Neural cell (in vitro differentiated cells): Measurements from ENCODE around the gene PEAK3. TPM values are rescaled to one million over a fixed set of nuclear protein-coding genes. Genes with fewer than 3 reads are reported as not detected.

Experiments used
- H2AFZ ChIP-seq: fragments of 200-600, 300-800 bp; sonication (generic), shearing (Covaris generic); 2 replicates; pipeline ENCODE4 v1.6.0; 2014; ENCODE audit warnings: low read depth, mild to moderate bottlenecking, antibody characterized with exemption, low read length, moderate library complexity
- H3F3A ChIP-seq: fragments of 200-600 bp; shearing (Covaris generic); 2 replicates; pipeline ENCODE4 v1.6.1; 2016; ENCODE audit warnings: mild to moderate bottlenecking, moderate library complexity, mixed read lengths, antibody characterized with exemption, low read length; ENCODE audit not compliant: insufficient read depth, poor library complexity, severe bottlenecking
- H3K27ac ChIP-seq: fragments of 200-600, 300-800 bp; sonication (generic), shearing (Covaris generic); 2 replicates; pipeline ENCODE4 v1.5.1; 2014; ENCODE audit warnings: mild to moderate bottlenecking, low read length, moderate library complexity
- H3K27me3 ChIP-seq: fragments of 300-800, 200-600 bp; sonication (generic), shearing (Covaris generic); 2 replicates; pipeline ENCODE4 v1.6.0; 2014; ENCODE audit warnings: mild to moderate bottlenecking, low read depth, low read length, moderate library complexity; ENCODE audit not compliant: insufficient read depth
- H3K36me3 ChIP-seq: fragments of 300-800, 200-600 bp; sonication (generic), shearing (Covaris generic); 2 replicates; pipeline ENCODE4 v1.5.1; 2014; ENCODE audit warnings: mild to moderate bottlenecking, antibody characterized with exemption, low read length, moderate library complexity; ENCODE audit not compliant: insufficient read depth
- H3K4me2 ChIP-seq: fragments of 300-800, 200-600 bp; sonication (generic), shearing (Covaris generic); 2 replicates; pipeline ENCODE4 v1.6.0; 2014; ENCODE audit warnings: mild to moderate bottlenecking, low read length
- H3K4me3 ChIP-seq: fragments of 300-800, 200-600 bp; sonication (generic), shearing (Covaris generic); 2 replicates; pipeline ENCODE4 v1.5.1; 2014; ENCODE audit warnings: mild to moderate bottlenecking, low read length, moderate library complexity
- H3K79me2 ChIP-seq: fragments of 200-600 bp; shearing (Covaris generic); replicated peaks from 2 replicates; pipeline ENCODE4 v1.6.0; 2014; ENCODE audit warnings: mild to moderate bottlenecking, low read length, moderate library complexity; ENCODE audit not compliant: insufficient read depth
- H3K9ac ChIP-seq: fragments of 300-800, 200-600 bp; sonication (generic), shearing (Covaris generic); 2 replicates; pipeline ENCODE4 v1.6.1; 2016; ENCODE audit warnings: mild to moderate bottlenecking, low read length, mixed read lengths
- H3K9me2 ChIP-seq: fragments of 200-600 bp; shearing (Covaris generic); 2 replicates; pipeline ENCODE4 v1.6.1; 2016; ENCODE audit warnings: mild to moderate bottlenecking, low read length, mixed read lengths; ENCODE audit not compliant: insufficient read depth
- H3K9me3 ChIP-seq: fragments of 200-600, 300-800 bp; sonication (generic), shearing (Covaris generic); 2 replicates; pipeline ENCODE4 v1.6.1; 2016; ENCODE audit warnings: mild to moderate bottlenecking, mixed run types, low read length, moderate library complexity, mixed read lengths
- H4K20me1 ChIP-seq: fragments of 200-600 bp; shearing (Covaris generic); 2 replicates; pipeline ENCODE4 v1.6.1; 2016; ENCODE audit warnings: mild to moderate bottlenecking, mixed run types; ENCODE audit not compliant: insufficient read depth
- CTCF ChIP-seq: fragments of 450-650 bp; IDR thresholded peaks from 2 replicates; pipeline ENCODE4 v1.5.1; 2014; ENCODE audit warnings: antibody characterized with exemption, mild to moderate bottlenecking, moderate library complexity; ENCODE audit not compliant: poor library complexity, severe bottlenecking
- EP300 ChIP-seq: fragments of 450-650 bp; conservative IDR thresholded peaks from 2 replicates; pipeline ENCODE4 v1.6.1; 2014; ENCODE audit warnings: antibody characterized with exemption, mild to moderate bottlenecking, moderate library complexity; ENCODE audit not compliant: poor library complexity, severe bottlenecking
- EZH2 ChIP-seq: fragments of 200-600, 300-800 bp; shearing (Covaris generic), sonication (generic); IDR thresholded peaks from 2 replicates; pipeline ENCODE4 v1.6.1; 2014; ENCODE audit warnings: antibody characterized with exemption, low read length, borderline replicate concordance, mild to moderate bottlenecking; ENCODE audit not compliant: insufficient read depth, poor library complexity, severe bottlenecking
- MXI1 ChIP-seq: fragments of 450-650 bp; conservative IDR thresholded peaks from 2 replicates; pipeline ENCODE4 v1.6.1; 2014; ENCODE audit warnings: antibody characterized with exemption, mild to moderate bottlenecking; ENCODE audit not compliant: poor library complexity, severe bottlenecking
- POLR2AphosphoS5 ChIP-seq: IDR thresholded peaks from 2 replicates; pipeline ENCODE4 v1.6.1; 2012
- RAD21 ChIP-seq: fragments of 450-650 bp; conservative IDR thresholded peaks from 2 replicates; pipeline ENCODE4 v1.6.1; 2014; ENCODE audit warnings: antibody characterized with exemption, mild to moderate bottlenecking, moderate library complexity
- REST ChIP-seq: IDR thresholded peaks from 2 replicates; pipeline ENCODE4 v1.6.1; 2012; ENCODE audit warnings: borderline replicate concordance
- SMC3 ChIP-seq: fragments of 450-650 bp; conservative IDR thresholded peaks from 2 replicates; pipeline ENCODE4 v1.6.1; 2014; ENCODE audit warnings: antibody characterized with exemption, mild to moderate bottlenecking, moderate library complexity; ENCODE audit not compliant: poor library complexity
- TAF1 ChIP-seq: IDR thresholded peaks from 2 replicates; pipeline ENCODE4 v1.6.1; 2012; ENCODE audit warnings: low read depth
- polyA plus RNA-seq: library from polyadenylated mRNA; depleted of rRNA; stranded (reverse); fragments of >200 nt; gene quantifications from 2 replicates; pipeline ENCODE4 v1.2.3, GENCODE V29; 2014

Gene PEAK3
- polyA plus RNA-seq, 1 donor from 2014 or later, result not detected

GRCh38 chr19:2320939-2321338 is 39.0 kb upstream of the PEAK3 start:
- Histone ChIP-seq H2AFZ (no peak overlapping the region), H3K36me3 (no peaks in the 10 kb centered on the region), H3K9me3 (no peaks in the 10 kb centered on the region), H3K79me2 (no peaks in the 10 kb centered on the region), H3K27ac (no peak overlapping the region), H3K9me2 (no peaks in the 10 kb centered on the region), H3K4me2 (no peak overlapping the region), H3F3A (no peaks in the 10 kb centered on the region), H3K27me3 (no peaks in the 10 kb centered on the region), H4K20me1 (no peaks in the 10 kb centered on the region), H3K4me3 (no peak overlapping the region), H3K9ac (no peak overlapping the region)
- TF ChIP-seq TAF1 (no peak), RAD21 (no peak), REST (no peak), CTCF (no peak), EP300 (no peak), SMC3 (no peak), EZH2 (no peak), MXI1 (no peak), POLR2AphosphoS5 (no peak)

- Histone ChIP-seq H4K20me1 (no peaks in the 10 kb centered on the region), H3K9ac (no peak overlapping the region), H3K4me3 (no peak overlapping the region), H2AFZ (no peak overlapping the region), H3F3A (no peaks in the 10 kb centered on the region), H3K36me3 (no peaks in the 10 kb centered on the region), H3K9me3 (no peaks in the 10 kb centered on the region), H3K9me2 (no peaks in the 10 kb centered on the region), H3K79me2 (no peaks in the 10 kb centered on the region), H3K27ac (no peak overlapping the region), H3K4me2 (no peak overlapping the region), H3K27me3 (no peaks in the 10 kb centered on the region)
- TF ChIP-seq CTCF (no peak), EZH2 (no peak), REST (no peak), TAF1 (no peak), RAD21 (no peak), EP300 (no peak), POLR2AphosphoS5 (no peak), SMC3 (no peak), MXI1 (no peak)
These were observed 38.1 kb upstream of the PEAK3 start for GRCh38 chr19:2320049-2320448.
